Psoas muscle (tissue), 8 donors: Measurements from ENCODE around the gene DHX9. TPM values are rescaled to one million over a fixed set of nuclear protein-coding genes. Genes with fewer than 3 reads are reported as not detected.

Experiments
- ATAC-seq, 4 donors: fragments of 200-7000 bp; cut with Tn5 transposase; one replicate each; pipeline ENCODE4 v1.9.1; 2020; ENCODE audit warnings: moderate library complexity in 3 of 4, mild to moderate bottlenecking in 2 of 4
- DNase-seq, 2 donors: peaks; one replicate each; pipeline ENCODE4 v3.0.0-alpha.2; 2020
- H3K27ac ChIP-seq: fragments of 200-600 bp; one replicate; pipeline ENCODE4 v1.8.0; 2022
- H3K27me3 ChIP-seq, 3 donors: fragments of 200-600 bp in 1 of 3; one replicate each; pipeline versions ENCODE4 v1.6.1 to v1.8.0; 2013 to 2022; ENCODE audit warnings: low read length in 2 of 3, mild to moderate bottlenecking in 2 of 3, moderate library complexity in 1 of 3; ENCODE audit not compliant: insufficient read depth in 3 of 3
- H3K36me3 ChIP-seq, 2 donors: fragments of 200-600 bp in 1 of 2; one replicate each; pipeline versions ENCODE4 v1.6.1 to v1.8.0; 2013 to 2022; ENCODE audit warnings: low read depth in 1 of 2, mild to moderate bottlenecking in 1 of 2, moderate library complexity in 1 of 2; ENCODE audit not compliant: insufficient read depth in 1 of 2
- H3K4me1 ChIP-seq: fragments of 200-600 bp; one replicate; pipeline ENCODE4 v1.8.0; 2022
- H3K4me3 ChIP-seq: fragments of 200-600 bp; one replicate; pipeline ENCODE4 v1.8.0; 2022; ENCODE audit warnings: mild to moderate bottlenecking
- H3K9me3 ChIP-seq: fragments of 200-600 bp; one replicate; pipeline ENCODE4 v1.8.0; 2022
- CTCF ChIP-seq: fragments of 200-600 bp; IDR thresholded peaks from one replicate; pipeline ENCODE4 v1.8.0; 2022; ENCODE audit warnings: antibody characterized with exemption
- intact Hi-C, 2 donors: fragments of 100-400 bp; cut with DNase I; formaldehyde crosslinking; loops; one replicate each; pipeline versions ENCODE4 v1.11.0 to v1.14.2; 2022
- polyA plus RNA-seq, 3 donors: library from polyadenylated mRNA; stranded (reverse); fragments of 200-250 nt; gene quantifications; one replicate each; pipeline ENCODE4 v1.2.3, GENCODE V29; 2013
- total RNA-seq, 4 donors: library from RNA; stranded (reverse); fragmentation: NEBNext Ultra II Directional in 2 of 4; extraction: Animal tissue kit (Norgen Biotek cat#: 25700) in 2 of 4; gene quantifications; one replicate each; pipeline versions ENCODE4 v1.2.1 to v1.2.4, GENCODE V29; 2021 to 2023
- donor health status: healthy with polysubstance abuse.
- donor health status: DM: no; HTN: no; CAD: no; lungs with moderate emphysema.
- donor health status: Bipolar disorder and iron deficiency.
- donor health status: healthy.
- donor health status: DM: yes; HTN: yes; CAD: no.
- donor health status: DM: no; HTN: no; CAD: no.
- donor health status: DM: no; HTN: no; CAD: no.
- donor health status: DM: yes; HTN: yes; CAD: no.

DHX9 gene
- total and polyA plus RNA-seq, 7 donors: 31.8 to 60.3 (median 56.0) TPM

GRCh38 chr1:182935716-182936115 lies 96.6 kb downstream of the DHX9 start:
- no peak for ATAC-seq
- H3K27ac ChIP-seq: no peak overlapping the region
- no peaks in the 10 kb centered on the region for H3K36me3 ChIP-seq
- no peak for DNase-seq
- no peaks in the 10 kb centered on the region for H3K4me1 ChIP-seq
- H3K9me3 ChIP-seq: no peaks in the 10 kb centered on the region
- H3K4me3 ChIP-seq: no peak overlapping the region
- intact Hi-C loops: no loop called here
- no peak for TF ChIP-seq CTCF
- no peaks in the 10 kb centered on the region for H3K27me3 ChIP-seq

Other genes starting within 250 kb of the DHX9 start
- gene RGS16, start 235.0 kb upstream of the DHX9 start, total RNA-seq: 10 to 100 TPM in 2 of 4 donors, 1 to 10 TPM in 2; 1.2 to 17.5 (median 6.9) TPM
- 10 to 100 TPM in 1 of 3 donors, under 1 TPM in 2; 0.72 to 22.5 (median 0.86) TPM for gene RGS16, start 235.0 kb upstream of the DHX9 start, polyA plus RNA-seq
- not detected for gene RGS8, start 154.8 kb upstream of the DHX9 start, total RNA-seq
- under 1 TPM in 2 of 3 donors, not detected in 1; under 0.01 to 0.01 TPM for gene RGS8, start 154.8 kb upstream of the DHX9 start, polyA plus RNA-seq
- gene NPL, start 49.6 kb upstream of the DHX9 start, total RNA-seq: 1 to 10 TPM; 2.9 to 6.7 (median 5.5) TPM
- gene NPL, start 49.6 kb upstream of the DHX9 start, polyA plus RNA-seq: 1 to 10 TPM; 2.2 to 4.3 (median 2.7) TPM
- not detected for gene SHCBP1L, start 113.8 kb downstream of the DHX9 start, total RNA-seq
- gene SHCBP1L, start 113.8 kb downstream of the DHX9 start, polyA plus RNA-seq: not detected
- 10 to 100 TPM; 71.4 to 94.4 (median 80.5) TPM for gene LAMC1, start 184.1 kb downstream of the DHX9 start, total RNA-seq
- 10 to 100 TPM; 28.0 to 39.6 (median 30.5) TPM for gene LAMC1, start 184.1 kb downstream of the DHX9 start, polyA plus RNA-seq